ENCODE results near the gene PDZD7. TPM values are rescaled to one million over a fixed set of nuclear protein-coding genes. Genes with fewer than 3 reads are reported as not detected.

The PDZD7 gene
- polyA plus RNA-seq, 1 experiment: 0.86 TPM

DNA sequence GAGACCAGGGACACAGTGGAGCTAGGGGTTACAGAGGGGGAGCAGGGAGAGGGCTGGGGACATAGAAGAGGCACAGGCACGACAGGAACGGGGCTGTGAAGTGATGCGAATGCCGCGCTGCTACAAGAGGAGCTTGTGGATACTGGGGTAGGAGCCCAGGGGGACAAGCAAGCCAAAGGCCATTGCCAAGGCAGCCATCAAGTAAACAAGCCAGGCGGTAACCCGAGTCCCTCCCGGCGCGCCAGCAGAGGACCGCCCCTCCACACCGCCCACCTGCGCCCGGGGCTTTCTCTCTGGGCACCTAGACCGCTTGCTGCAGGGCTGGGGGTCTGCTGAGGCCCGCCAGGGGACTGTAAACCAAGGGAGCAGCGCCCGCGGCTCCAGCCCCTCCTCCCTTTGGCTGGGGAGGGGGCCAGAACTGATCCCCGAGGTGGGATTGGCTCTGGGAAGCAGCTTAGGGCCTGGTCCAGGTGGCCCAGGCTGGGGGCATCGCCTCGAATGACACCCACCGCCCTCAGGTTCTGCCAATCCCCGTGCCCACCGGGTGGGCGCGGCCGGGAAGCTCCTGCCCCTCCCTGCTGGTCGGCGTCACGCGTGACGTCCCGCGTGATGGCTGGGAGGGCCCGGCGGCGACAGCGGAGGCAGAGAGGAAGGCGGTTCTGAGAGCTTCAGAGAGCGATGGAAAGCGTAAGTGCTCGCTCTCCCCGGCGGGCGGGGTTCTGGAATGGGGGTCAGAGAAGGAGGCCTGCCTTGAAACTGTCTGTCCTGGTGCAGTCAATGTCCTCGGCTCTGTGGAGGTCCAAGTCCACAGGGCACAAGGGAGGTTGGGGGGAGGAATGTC, 1.1 kb upstream of the PDZD7 start:
- ChIA-PET POLR2A (interaction anchor here (0.7 kb wide), 1 partner anchor 12 kb away, joined by 3 read pairs; no protein-coding TSS in a partner anchor), CTCF (interaction anchor here (0.5 to 15.1 kb wide), 10 partner anchors 8 to 1454 kb away, joined by 3 to 194 read pairs (median 10); partner anchors contain the start of genes KAZALD1 and LZTS2)
- TF ChIP-seq CTCF (IDR thresholded peaks at IDR 0.05; ENCODE audit: insufficient read depth, low read depth, low read length): no peak
- no peak for DNase-seq (ENCODE audit: low read depth)
- Histone ChIP-seq H3K36me3 (ENCODE audit: control insufficient read depth, insufficient read depth, low read length) (peaks cover 20% of the 10 kb centered on the region), H3K4me3 (ENCODE audit: low read depth, low read length) (peak overlapping the region; percentile 76), H3K27me3 (ENCODE audit: control insufficient read depth, insufficient read depth, low read length) (0 out of 2 replicates have a peak, but pooled peaks cover 2% of the 10 kb centered on the region)

- Histone ChIP-seq H3K4me3 (ENCODE audit: low read depth, low read length) (peak overlapping the region; percentile 76), H3K36me3 (ENCODE audit: control insufficient read depth, insufficient read depth, low read length) (peaks cover 7% of the 10 kb centered on the region), H3K27me3 (ENCODE audit: control insufficient read depth, insufficient read depth, low read length) (0 out of 2 replicates have a peak, but pooled peaks cover 2% of the 10 kb centered on the region)
- ChIA-PET POLR2A (interaction anchor here (1.1 kb wide), 1 partner anchor 12 kb away, joined by 3 read pairs; no protein-coding TSS in a partner anchor), CTCF (interaction anchor here (1.5 to 15.1 kb wide), 9 partner anchors 9 to 111 kb away, joined by 3 to 194 read pairs (median 15); partner anchors contain the start of gene KAZALD1)
- DNase-seq (ENCODE audit: low read depth): no peak
- no peak for TF ChIP-seq CTCF (IDR thresholded peaks at IDR 0.05; ENCODE audit: insufficient read depth, low read depth, low read length)
Observed at GRCh38 chr10:101030496-101031127, 317 bp downstream of the PDZD7 start.

- POLR2A ChIA-PET: no interaction called here
- CTCF ChIA-PET: interaction anchor here (1.5 to 15.1 kb wide), 7 partner anchors 12 to 36 kb away, joined by 3 to 194 read pairs (median 27); partner anchors contain the start of gene KAZALD1
- no peak overlapping the region for H3K4me3 ChIP-seq (ENCODE audit: low read depth, low read length)
- no peak for DNase-seq (ENCODE audit: low read depth)
- peaks cover under 1% of the 10 kb centered on the region; the same call in 1 of the 2 replicates for H3K36me3 ChIP-seq (ENCODE audit: control insufficient read depth, insufficient read depth, low read length)
- peak; percentile 20; the same call in 1 of the 2 replicates for TF ChIP-seq CTCF (IDR thresholded peaks at IDR 0.05; ENCODE audit: insufficient read depth, low read depth, low read length)
- 0 out of 2 replicates have a peak, but pooled peaks cover 2% of the 10 kb centered on the region for H3K27me3 ChIP-seq (ENCODE audit: control insufficient read depth, insufficient read depth, low read length)
Observed at GRCh38 chr10:101029520-101030295, 1.2 kb downstream of the PDZD7 start.

DNA sequence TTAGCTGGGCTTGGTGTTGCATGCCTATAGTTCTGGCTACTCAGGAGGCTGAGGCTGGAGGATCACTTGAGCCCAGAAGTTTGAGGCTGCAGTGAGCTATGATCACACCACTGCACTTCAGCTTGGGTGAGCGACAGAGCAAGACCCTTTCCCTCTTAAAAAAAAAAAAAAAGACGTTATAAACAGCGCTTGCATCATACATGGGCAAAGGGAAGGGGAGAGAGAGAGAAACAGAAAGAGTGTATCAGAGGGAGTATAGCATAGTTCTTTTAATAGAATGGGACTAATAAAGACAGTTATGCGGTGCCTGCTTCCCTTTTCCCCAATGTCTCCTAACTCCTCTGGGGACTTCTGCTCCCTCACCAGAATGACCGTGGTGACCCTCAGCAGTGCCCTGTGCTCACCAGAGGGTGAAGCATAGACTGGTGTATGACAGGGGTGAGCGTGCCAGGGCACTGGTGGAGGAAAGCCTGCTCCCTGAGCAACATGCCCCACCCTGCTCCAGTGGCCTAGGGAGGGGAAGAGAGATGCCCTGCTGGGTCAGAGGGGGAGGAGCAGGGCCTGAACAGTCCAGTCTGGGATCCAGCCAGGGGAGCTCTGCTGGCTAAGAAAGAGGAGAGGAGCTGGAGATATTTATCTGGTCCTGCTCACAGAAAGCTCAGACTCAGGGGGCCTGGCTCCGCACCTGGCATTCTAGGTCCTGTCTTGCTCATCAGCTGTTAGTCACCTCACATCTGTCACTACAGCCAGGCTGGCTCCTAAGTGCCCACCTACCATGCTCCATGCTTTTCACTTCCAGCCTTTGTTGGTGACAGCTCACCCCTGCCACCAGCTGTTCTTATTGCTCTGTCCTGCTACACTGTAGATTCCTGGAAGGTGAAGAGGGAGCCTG, 2.2 kb downstream of the PDZD7 start:
- no peak for DNase-seq (ENCODE audit: low read depth)
- CTCF ChIA-PET: interaction anchor here (1.5 to 15.1 kb wide), 5 partner anchors 12 to 37 kb away, joined by 3 to 194 read pairs (median 29); partner anchors contain the start of gene KAZALD1
- no peak for TF ChIP-seq CTCF (IDR thresholded peaks at IDR 0.05; ENCODE audit: insufficient read depth, low read depth, low read length)
- POLR2A ChIA-PET: no interaction called here
- Histone ChIP-seq H3K4me3 (ENCODE audit: low read depth, low read length) (no peak overlapping the region), H3K36me3 (ENCODE audit: control insufficient read depth, insufficient read depth, low read length) (no peaks in the 10 kb centered on the region), H3K27me3 (ENCODE audit: control insufficient read depth, insufficient read depth, low read length) (0 out of 2 replicates have a peak, but pooled peaks cover 2% of the 10 kb centered on the region)

Measured in BJ (cell line).